GM12892 (cell line): ENCODE results near the gene ONECUT2.

ENCODE experiments used
- POLR2A ChIP-seq: IDR thresholded peaks from 2 replicates; pipeline ENCODE4 v1.6.1; 2011; ENCODE audit warnings: low read depth, low read length, control low read depth
- POLR2AphosphoS5 ChIP-seq: IDR thresholded peaks from 2 replicates; pipeline ENCODE4 v1.6.1; 2011; ENCODE audit warnings: low read depth, low read length, control low read depth

- TF ChIP-seq POLR2A (no peak), POLR2AphosphoS5 (no peak)
Measured at GRCh38 chr18:57480733-57481132, 45.6 kb downstream of the ONECUT2 start.
